ENCODE results near the gene LZTS3. TPM values are rescaled to one million over a fixed set of nuclear protein-coding genes. Genes with fewer than 3 reads are reported as not detected.

LZTS3 gene
- total and polyA plus RNA-seq, 2 of the 13 experiments (the other 11 are each of a cell fraction or from before 2014, with no cell fraction given) = 10.1 to 31.3 TPM

GRCh38 chr20:3158968-3159431, 14.3 kb downstream of the LZTS3 start (continued):
- TF ChIP-seq NCOA1 (CRISPR knock-in tag; IDR thresholded peaks at IDR 0.05) = no peak
- no peak for TF ChIP-seq ELK4 (CRISPR knock-in tag; IDR thresholded peaks at IDR 0.05; ENCODE audit: borderline replicate concordance)
- TF ChIP-seq TFDP2 (CRISPR knock-in tag; IDR thresholded peaks at IDR 0.05) = 0 out of 2 replicates have a peak, but pooled peaks have one; percentile 31
- TF ChIP-seq NCOA2 (CRISPR knock-in tag; IDR thresholded peaks at IDR 0.05) = peak; percentile 35; the same call in 1 of the 2 replicates
- no peak for TF ChIP-seq ZNF256 (CRISPR knock-in tag; conservative IDR thresholded peaks at IDR 0.05)
- TF ChIP-seq EED (CRISPR knock-in tag; IDR thresholded peaks at IDR 0.05) = no peak
- no peak; the same call in 1 of the 2 replicates for TF ChIP-seq TAF1 (CRISPR knock-in tag; IDR thresholded peaks at IDR 0.05)
- no peak for TF ChIP-seq ZNF878 (CRISPR knock-in tag; IDR thresholded peaks at IDR 0.05)
- TF ChIP-seq RAD51 (IDR thresholded peaks at IDR 0.05; ENCODE audit: borderline replicate concordance) = no peak
- no peak for TF ChIP-seq SMARCE1 (IDR thresholded peaks at IDR 0.05; ENCODE audit: borderline replicate concordance)
- no peak for TF ChIP-seq LRRFIP1 (CRISPR knock-in tag; conservative IDR thresholded peaks at IDR 0.05)
- TF ChIP-seq HNF4G (IDR thresholded peaks at IDR 0.05; ENCODE audit: borderline replicate concordance, low read depth, low read length) = no peak
- no peak for TF ChIP-seq HNF4G (CRISPR knock-in tag; IDR thresholded peaks at IDR 0.05; ENCODE audit: borderline replicate concordance, low read depth)
- no peak for TF ChIP-seq KLF6 (CRISPR knock-in tag; IDR thresholded peaks at IDR 0.05)
- no peak for TF ChIP-seq TAF15 (IDR thresholded peaks at IDR 0.05; ENCODE audit: low read depth, low read length, poor library complexity, severe bottlenecking)
- TF ChIP-seq NR2F2 (IDR thresholded peaks at IDR 0.05; ENCODE audit: borderline replicate concordance, low read depth) = no peak
- no peak for TF ChIP-seq GPBP1L1 (CRISPR knock-in tag; IDR thresholded peaks at IDR 0.05)
- peak; percentile 54 for TF ChIP-seq MAFF (IDR thresholded peaks at IDR 0.05; ENCODE audit: low read depth, low read length)
- no peak for TF ChIP-seq ZNF784 (CRISPR knock-in tag; IDR thresholded peaks at IDR 0.05; ENCODE audit: borderline replicate concordance)
- TF ChIP-seq ZNF44 (CRISPR knock-in tag; IDR thresholded peaks at IDR 0.05) = 0 out of 2 replicates have a peak, but pooled peaks have one; percentile 16
- TF ChIP-seq PTBP1 (IDR thresholded peaks at IDR 0.05; ENCODE audit: low read depth, low read length, poor library complexity, severe bottlenecking) = no peak
- no peak for TF ChIP-seq TBX3 (IDR thresholded peaks at IDR 0.05; ENCODE audit: borderline replicate concordance)
- TF ChIP-seq KAT8 (CRISPR knock-in tag; IDR thresholded peaks at IDR 0.05) = no peak
- peak; percentile 39; the same call in 1 of the 2 replicates for TF ChIP-seq ATF3 (CRISPR knock-in tag; IDR thresholded peaks at IDR 0.05)
